Stimulated activated CD4-positive, alpha-beta T cell treated with anti-CD3 and anti-CD28 coated beads, Interleukin-1b, Interleukin-23, amount 100 ng/mL, for 48 hours (primary cell): ENCODE measurements around the gene FBRSL1.
A peak's percentile ranks its signal among the peaks of the same experiment; 100 is the strongest.

ENCODE experiments used
- DNase-seq: peaks from one replicate; pipeline ENCODE4 v3.0.0-alpha.2; 2020

The FBRSL1 gene

DNA sequence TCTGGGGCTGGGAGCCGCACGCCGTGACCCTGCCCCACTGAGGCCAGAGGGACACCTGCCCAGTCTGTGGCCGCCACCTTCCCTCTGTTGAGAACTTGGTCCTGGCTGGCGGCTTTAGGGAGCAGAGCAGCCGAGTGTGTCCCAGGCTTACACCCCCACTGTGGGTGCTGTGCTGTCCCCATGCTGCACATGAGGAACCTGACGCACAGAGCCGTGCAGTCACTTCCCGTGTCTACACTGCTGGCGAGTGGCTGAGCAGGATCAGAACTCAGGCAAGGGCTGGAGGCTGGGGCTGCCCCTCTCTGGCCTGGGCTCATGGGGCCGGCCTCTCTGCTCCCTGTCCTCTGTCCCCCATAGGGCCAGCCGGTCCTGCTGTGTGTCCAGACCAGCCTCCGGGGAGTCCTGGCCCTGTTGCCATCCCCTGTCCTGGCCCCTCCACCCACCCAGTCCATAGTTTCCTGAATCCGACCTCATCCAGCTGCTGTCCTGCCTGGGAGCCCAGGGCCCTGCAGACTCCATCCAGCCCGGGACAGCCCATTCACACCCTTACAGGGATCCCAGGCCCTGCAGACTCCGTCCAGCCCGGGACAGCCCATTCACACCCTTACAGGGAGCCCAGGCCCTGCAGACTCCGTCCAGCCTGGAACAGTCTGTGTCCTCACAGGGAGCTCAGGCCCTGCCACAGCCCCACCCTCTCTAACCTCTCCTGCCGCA, 10.3 kb downstream of the FBRSL1 start:
- DNase-seq, result no peak

DNA sequence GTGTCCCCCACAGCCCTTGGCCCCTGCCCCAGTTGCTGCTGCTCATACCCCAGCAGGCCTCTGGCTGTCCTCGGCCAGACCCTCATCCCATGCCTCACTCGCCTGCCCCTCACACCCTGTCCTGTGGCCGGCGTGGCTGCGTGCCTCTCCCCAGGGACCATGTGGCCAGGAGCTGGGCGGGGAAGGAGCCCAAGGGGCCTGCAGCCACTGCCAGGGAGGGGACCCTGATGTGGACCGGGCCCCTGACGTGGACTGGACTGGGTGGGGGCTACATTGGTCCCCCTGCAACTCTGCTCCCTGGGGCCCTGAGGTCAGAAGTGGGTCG, 10.9 kb downstream of the FBRSL1 start:
- no peak for DNase-seq

DNA sequence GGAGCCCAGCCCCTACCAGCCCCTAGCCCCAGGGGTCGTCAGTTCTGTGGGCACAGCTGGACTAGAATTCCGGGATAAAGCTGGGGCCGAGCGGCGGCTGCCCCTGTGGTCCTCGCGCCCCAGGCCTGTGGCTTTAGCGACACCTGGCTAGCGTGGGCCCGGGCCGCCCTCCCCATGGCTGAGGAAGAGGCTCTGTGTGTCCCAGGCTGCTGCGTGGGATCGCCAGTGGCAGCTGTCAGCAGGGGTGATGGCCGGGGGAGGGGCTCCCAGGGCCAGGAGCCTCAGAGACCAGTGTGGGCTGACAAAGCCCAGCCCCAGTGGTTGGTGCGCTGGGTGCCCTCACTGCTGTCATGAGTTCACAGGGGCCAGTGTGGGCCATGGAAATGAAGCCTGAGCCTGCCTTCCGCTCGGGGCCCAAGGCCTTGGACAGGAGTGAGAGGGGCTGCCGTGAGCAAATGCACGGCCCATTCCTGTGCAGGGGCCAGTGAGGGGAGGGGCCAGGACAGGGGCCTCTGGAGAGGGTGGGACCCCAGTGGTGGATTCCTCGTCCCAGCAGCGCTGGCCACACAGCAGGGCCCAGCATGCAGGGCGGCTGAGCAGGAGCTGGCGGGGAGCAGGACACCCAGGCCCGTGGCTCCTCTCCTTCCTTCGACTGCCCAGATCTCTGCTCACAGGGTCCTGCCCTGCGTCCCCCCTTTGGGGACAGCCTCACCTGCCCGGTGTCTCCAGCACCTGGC, 11.4 kb downstream of the FBRSL1 start:
- DNase-seq, result no peak

DNA sequence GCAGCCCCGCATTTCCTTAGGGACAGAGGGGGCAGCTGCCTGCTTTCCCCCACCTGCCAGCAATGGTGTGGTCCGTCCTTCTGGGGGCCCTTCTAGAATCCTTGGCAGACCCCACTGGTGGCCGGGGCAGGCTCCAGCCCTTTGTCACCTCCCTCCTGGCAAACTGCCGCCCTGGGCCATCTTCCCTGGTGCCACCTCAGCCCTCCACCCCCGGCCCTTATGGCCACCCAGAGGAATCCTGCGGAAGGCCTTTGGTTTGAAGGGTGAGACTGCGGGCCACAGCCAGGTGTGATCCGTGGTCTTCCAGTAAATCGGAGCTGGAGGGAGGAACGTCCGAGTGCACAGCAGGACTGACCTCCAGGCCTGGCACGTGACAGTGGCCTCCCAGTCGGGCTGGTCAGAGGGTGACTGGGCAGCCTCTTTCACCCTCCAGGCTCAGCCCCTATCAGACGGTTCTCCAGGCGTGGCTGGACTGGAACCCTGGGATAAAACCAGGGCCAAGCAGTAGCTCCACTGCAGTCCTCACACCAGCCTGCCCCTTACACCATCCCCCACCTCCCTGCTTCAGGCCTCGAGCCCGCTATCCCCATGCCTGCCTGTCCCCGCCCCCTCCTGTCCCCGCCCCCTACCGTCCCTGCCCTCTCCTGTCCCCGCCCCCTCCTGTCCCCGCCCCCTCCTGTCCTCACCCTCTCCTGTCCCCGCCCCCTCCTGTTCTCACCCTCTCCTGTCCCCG, 12.4 kb downstream of the FBRSL1 start:
- DNase-seq, result no peak

DNA sequence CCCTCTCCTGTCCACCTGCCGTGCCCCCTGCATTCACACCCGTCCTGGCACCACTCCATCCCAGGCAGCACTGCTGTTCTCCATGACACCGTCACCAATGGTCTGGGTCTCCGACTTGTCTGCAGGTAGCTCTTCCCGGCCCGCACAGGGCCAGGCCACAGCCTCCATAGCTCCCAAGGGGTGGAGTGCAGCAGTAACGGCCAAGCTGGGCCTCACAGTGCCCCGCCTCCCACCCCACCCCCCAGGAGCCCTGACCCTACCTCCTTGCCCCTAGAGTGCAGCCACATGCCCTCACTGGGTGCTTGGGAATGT, 12.9 kb downstream of the FBRSL1 start:
- DNase-seq, result no peak

DNA sequence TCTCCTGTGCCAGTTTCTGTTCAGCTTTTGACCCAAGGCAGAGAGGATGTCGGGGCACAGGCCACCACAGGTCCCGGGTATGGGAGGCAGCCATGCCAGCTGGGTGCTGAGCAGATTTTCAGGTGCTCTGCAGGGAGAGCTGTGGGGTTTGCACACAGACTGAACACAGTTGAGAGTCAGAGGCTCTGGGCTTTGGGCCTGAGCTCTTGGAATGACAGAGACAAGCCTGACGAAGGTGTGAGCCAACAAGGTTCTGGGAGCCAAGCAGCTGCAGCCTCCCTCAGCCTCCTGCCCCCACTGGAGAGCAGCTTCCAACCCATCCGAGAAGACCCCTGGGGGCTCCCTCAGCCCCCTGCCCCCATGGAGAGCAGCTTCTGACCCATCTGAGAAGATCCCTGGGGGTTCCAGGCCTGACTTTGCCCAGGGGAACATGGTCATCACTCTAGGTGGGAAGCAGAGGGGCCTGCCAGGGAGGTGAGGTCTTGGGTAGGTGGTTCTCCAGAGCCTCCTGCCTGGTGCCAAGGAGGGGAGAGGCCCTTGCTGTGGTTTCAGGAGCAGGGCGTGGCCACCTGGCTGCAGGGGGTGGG, 13.8 kb downstream of the FBRSL1 start:
- DNase-seq, result no peak

DNA sequence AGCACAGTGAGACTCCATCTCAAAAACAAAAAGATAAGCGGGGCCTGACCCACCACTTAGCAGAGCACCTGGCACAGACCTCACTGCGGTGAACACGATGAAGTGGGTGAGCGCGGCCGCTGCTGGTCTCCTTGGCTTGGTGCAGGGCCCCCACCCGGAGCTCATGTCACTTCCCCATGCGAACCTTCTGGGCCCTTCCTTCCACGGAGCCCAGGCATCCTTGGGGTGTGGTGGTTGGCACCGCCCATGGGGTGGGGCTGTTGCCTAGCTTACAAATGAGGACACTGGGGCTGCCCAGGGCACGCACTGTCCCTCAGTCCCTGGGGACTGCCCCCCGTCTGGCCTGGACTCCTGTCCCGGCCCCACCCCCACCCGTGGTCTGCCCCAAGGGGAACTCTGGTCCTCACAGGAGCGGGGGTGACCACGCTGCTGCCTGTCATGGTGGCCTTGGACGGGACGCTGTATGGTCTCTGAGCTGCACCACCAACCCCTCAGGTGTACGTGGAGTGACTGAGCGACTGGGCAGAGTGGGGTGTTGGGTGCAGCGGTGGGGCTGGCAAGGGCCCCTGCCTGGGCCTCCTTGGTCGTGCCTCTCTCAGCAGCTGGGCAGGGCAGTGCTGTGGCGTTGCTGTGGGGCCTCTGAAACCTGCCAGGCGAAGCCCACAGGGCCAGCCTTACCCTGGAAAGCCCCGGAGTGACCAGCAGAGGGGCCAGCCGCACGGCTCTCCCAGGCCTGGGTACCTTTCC, 15.3 kb downstream of the FBRSL1 start:
- no peak for DNase-seq

DNA sequence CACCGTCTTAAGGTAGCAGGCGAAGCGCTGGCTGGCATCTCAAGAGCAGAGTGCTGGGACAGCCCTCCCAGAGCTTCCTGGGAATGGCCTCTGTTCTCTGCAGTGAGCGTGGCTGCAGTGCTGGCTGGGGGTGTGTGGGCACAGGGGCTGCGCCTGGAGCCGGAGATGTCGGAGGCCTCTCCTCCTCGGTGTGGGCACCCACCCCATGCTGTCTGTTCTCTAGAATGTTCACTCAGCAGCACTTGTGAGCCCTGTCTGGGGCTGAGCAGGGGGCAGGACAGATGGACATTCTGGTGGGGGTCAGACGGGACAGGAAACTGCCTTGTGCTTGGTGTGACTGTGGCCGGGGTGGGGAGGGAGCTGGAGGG, 15.9 kb downstream of the FBRSL1 start:
- no peak for DNase-seq

DNA sequence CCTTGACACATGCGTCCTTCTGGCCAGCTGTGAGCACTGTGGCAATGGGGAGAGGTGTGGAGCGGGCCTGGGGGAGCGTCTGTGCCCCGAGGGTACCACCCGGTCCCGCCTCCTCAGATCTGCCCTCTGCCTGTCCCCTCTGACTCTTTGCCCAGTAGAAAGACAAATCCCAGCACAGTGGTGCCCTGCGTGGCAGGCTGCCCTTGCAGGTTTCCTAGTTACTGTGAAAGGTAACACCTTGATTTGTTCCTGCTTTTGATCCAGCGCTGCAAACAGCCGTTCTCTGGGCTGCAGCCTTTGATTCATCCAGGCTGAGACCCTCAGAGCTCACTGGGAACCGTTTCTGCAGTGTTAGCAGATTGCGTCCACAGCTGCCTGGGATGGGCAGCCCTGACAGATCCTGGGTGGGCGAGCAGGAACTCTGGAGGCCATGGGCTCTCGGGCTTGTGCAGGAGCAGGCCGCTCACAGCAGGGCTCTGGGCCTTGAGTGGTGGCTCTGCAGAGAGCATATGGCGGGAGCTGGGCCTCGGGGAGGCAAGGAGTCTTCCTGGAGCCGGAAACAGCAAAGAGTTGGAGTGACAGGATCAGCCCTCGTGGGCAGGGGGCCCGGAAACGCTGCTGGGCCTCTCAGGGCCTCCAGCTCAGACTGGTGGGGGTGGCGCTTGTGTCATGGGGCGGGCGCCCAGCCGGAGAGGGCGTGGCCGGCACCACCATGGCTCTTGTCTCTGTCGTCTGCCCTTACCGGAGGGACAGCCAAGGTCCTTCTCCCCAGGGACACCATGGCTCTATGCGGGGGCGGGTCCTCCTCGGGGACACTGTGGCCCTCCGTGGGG, 16.6 kb downstream of the FBRSL1 start:
- DNase-seq, result peak; percentile 69

DNA sequence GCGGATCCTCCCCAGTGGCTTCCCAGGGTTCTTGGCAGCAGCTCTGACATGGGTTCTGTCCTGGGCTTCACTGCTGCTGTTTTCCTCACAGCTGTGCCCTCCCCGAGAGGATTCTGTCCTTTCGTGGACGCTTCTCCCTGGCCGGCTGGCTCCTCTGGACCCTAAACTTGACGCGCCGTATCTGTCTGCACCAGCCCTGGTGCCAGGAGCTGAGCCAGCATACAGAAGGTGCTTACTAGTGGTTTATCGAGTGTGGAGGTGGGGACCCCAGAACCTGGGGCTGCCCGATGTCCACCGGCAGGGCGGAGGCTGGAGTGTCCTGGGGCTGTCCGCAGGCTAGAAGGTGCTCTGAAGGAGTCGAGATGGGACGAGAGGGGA, 17.2 kb downstream of the FBRSL1 start:
- no peak for DNase-seq

DNA sequence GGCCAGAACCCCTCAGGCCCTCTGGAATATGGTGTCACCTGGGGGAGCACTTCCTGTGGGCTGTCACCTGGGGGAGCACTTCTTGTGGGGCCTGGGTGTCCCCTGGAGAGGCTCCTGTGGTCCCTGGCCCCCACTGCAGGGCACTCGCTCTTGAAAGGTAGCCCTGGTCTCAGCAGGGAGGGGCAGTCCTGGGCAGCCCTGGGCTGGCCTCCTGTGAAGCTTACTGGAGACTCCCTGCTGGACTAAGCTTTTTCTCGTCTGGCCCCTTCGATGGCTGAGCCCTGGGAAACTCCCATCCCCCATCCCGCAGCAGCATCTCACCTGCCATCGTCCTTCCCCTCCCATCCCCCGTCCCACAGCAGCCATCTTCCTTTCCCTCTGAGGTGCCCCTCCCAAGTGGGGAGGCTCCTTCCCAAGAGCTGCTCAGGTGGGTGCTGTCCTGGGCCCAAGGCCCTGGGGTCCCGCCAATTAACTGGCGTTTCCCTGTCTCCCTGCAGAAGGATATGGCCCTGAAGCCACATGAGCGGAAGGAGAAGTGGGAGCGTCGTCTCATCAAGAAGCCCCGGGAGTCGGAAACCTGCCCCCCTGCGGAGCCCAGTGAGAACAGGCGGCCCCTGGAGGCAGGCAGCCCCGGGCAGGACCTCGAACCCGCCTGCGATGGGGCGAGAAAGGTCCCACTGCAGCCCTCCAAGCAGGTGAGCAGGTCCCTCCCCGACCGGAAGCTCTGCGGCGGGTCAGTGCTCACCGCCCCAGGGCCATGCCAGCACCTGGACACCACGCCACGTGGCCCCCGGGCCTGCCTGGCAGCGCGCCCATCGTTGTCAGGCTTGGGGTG, 17.9 kb downstream of the FBRSL1 start:
- no peak for DNase-seq

DNA sequence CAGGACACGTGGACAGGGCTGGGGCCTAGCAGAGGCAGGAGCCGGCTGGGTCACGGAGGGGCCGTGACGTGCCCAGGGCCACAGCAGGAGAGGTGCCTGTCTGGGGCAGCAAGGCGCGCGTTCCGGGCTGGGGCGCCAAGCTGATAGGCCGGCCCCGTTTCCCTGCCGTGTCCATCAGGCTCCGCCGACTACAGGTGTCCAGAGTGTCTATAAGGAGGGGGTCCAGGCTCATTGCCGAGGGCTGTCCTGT, 18.5 kb downstream of the FBRSL1 start:
- no peak for DNase-seq

DNA sequence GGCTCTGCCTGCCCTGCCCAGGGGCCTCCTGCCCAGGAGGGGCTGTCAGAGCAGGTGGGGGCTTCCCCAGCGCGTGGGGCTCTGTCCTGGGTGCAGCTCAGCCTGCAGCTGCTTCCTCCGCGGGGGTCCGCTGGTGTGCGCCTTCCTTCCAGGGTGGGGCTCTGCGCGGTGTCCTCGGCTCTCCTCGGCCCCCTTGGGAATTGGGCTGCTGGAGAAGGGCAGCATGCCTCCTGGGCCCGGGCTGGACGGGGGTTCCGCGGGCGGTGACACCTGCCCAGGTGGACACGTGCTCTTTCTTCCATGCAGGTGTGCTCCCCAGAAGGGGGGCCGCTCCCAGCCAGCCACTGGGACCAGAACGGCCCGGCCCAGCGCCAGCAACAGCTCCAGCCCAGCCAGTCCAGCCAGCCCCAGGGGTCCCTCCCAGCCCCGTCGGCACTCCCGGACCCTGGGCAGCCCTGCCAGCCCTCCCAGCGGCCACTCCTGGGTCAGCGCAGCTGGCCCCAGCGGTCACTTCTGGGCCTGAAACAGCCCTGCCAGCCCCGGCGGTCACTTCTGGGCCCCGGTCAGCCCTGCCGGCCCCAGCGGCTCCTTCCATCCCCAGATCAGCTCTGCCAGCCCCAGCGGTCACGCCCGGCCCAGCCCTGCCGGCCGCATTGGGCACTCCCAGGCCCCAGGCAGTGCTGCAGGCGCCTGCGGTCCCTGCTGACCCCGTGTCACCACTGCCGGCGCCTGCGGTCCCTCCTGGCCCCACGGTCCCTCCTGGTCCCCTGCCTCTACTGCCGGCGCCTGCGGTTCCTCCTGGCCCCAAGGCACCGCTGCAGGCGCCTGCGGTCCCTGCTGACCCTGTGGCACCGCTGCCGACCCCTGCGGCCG, 19.1 kb downstream of the FBRSL1 start:
- DNase-seq, result no peak

DNA sequence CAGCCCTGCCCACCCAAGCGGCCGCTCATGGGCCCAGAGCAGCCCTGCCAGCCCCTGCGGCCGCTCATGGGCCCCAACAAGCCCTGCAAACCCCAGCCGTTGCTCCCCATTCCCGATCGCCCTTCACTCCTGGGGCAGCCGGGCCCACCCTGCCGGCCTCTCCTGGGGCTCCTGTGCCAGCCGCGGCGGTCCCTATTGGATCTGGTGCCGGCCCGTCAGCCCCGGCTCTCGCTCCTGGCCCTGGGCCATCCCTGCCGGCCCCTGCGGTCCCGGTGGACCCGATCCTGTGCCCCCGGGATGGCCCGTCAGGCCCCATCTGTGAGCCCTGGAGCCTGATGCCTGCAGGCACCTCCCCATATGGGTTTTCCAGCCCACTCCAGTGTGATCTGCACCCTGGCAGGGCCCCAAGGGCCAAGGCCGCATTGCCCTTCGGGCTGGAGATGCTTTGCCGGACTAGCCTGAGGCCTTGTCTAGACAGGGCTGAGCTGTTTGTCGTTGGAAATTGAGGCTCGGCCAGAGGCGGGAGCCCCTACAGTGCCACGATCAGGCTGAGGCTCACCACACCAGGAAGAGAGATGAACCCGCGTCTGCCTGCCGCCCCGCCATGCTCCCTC, 20.3 kb downstream of the FBRSL1 start:
- DNase-seq, result no peak

DNA sequence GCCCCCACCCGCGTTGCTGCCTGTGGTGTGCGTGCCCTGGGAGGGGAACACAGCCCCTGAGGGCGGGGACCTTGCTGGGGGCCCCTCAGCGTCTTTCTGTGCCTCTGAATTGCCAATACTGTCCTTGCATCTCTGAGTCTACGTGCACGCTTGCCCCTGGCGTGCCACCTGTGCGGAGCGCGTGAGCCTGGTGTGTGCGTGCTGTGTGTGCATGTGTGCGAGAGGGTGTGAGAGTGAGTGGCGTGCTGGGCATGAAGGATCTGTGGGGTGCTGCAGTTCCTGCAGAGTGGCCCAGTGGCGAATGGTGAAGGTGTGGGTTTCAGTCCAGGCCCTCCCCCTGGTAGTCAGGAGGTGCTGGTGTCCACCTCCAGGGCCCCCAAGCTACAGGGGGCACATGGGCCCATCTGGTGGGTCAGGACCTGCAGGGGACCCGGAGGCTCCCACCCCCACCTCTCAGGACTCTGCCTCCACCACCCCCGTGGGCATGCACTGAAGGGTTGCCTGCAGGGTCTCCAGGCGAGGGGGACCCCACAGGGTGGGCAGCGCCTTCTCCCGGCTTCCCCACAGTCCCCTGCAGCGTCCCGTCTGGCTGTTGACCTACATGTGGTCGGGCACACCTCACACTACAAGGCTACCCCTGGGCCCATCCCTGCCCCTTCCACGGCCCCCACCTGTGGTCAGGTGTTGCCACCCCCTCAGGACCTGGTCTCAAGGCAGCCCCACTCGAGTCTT, 21.0 kb downstream of the FBRSL1 start:
- no peak for DNase-seq

DNA sequence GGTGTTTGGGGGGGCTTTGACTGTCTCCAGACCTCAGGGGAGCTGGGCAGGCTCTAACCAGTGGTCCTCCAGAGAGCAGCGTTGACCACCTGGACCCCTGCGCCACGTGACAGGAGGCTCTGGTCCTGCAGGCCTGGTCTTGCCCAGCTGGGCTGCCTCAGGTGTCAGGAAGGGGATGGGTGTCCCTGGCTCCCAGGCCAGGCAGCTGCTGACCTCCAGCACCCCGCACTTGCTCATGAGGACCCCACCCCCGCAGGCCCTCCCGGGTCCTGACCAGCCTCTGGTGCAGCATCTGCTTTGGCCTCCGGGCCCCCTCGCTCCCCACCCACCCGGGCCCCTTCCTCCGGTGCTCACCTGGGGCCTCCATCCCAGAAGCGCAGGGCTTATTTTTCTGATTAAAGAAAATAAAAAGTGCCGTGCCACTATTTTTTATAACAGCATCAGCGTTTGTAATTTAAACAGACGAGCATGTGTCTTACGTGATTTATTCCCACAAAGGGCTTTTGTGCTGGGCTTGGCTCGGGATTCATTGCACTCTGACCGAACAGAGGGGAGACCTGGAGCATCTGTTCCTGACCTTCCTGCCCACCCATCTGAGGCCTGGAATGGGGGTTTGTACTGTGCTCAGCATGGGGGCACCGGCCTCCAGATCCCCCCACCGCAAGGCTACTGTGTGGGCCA, 21.7 kb downstream of the FBRSL1 start:
- DNase-seq, result no peak

DNA sequence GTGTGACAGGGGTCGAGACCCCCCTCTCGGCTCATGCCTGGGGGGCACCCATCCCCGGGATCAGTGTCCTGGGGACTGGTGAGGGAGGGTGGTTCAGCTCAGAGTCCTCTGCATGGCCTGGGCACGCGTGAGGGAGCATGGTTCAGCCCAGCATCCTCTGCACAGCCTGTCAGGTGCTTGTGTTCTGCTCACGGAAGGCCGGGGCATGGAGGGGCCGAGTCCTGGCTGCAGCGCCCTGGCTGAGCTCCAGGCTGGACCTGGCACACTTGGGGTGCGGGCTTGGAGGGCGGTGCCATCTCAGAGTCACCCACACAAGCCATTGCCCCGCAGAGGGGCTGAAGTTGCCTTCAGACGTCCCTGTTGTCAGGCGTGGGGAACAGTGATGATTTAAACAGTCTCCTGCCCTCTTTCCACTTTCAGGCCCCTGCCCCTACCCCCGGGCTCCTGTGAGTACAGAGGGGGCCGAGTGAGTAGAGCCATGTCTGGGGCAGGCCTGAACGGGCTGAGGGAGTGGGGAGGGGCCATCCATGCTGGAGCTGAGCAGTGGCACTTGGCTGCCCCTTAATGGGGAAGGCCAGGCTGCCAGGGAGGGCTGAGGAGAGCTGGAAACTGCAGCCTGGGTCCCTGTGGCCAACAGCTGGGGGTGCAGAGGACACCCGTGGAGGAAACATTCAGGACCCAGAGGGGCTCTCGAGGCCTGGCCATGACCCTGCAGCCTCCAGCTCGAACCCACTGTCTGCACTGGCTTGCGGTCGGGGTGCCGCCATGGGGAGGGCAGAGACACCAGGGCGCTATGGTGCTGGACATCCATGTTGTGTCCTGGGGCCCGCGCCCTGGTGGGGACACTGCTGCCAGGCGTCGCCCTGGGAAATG, 22.5 kb downstream of the FBRSL1 start:
- no peak for DNase-seq

DNA sequence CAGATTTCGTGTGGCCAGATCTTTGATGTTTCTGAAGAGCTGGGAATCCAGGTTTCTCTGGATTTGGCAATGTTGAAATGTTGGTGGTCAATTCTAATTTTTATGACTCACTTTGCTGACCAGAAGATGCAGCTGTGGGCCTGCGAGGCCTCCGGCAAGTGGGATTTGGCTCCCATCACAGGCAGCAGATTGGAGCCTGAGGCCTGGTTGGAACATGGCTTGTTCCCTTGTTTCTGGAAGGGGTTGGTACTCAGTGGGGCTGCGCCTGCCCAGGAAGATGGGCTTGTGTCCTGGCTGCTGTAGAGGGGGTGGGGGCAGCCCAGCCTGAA, 23.1 kb downstream of the FBRSL1 start:
- no peak for DNase-seq
